DMS 273 treated with DMSO at 0.1 percent for 48 hours (cell line): ENCODE data around the gene TMEM154.
"Not testable (repeated sequence)": the region's sequence is repeated elsewhere in the genome, so short reads cannot be mapped to it uniquely, and the experiment has no call there.

Experiments
- DNase-seq: peaks from one replicate; lab custom pipeline; 2025; lab: John Stamatoyannopoulos, UW

TMEM154 gene

GRCh38 chr4:152667781-152668180 is 12.0 kb downstream of the TMEM154 start:
- DNase-seq, result no peak

GRCh38 chr4:152666946-152667345 is 12.9 kb downstream of the TMEM154 start:
- DNase-seq, result peak; percentile 9

- no peak for DNase-seq
Observed at GRCh38 chr4:152665691-152666395, 14.0 kb downstream of the TMEM154 start.

GRCh38 chr4:152664067-152664378 is 15.8 kb downstream of the TMEM154 start:
- DNase-seq, result not testable (repeated sequence)

- no peak for DNase-seq
Observed at GRCh38 chr4:152663203-152664066, 16.4 kb downstream of the TMEM154 start.

GRCh38 chr4:152661649-152662048 is 18.1 kb downstream of the TMEM154 start:
- no peak for DNase-seq

- no peak for DNase-seq
Observed at GRCh38 chr4:152660526-152660925, 19.3 kb downstream of the TMEM154 start.

GRCh38 chr4:152659806-152660205 is 20.0 kb downstream of the TMEM154 start:
- DNase-seq, result no peak

GRCh38 chr4:152657657-152658056 is 22.1 kb downstream of the TMEM154 start:
- no peak for DNase-seq

- DNase-seq, result no peak
Observed at GRCh38 chr4:152655272-152656129, 24.3 kb downstream of the TMEM154 start.

GRCh38 chr4:152652102-152652501 is 27.7 kb downstream of the TMEM154 start:
- no peak for DNase-seq

- DNase-seq, result no peak
Observed at GRCh38 chr4:152651473-152652060, 28.2 kb downstream of the TMEM154 start.

GRCh38 chr4:152646221-152646620 is 33.6 kb downstream of the TMEM154 start:
- DNase-seq, result no peak

- no peak for DNase-seq
Observed at GRCh38 chr4:152644130-152644529, 35.7 kb downstream of the TMEM154 start.

- no peak for DNase-seq
Observed at GRCh38 chr4:152643153-152644035, 36.4 kb downstream of the TMEM154 start.

- DNase-seq, result no peak
Observed at GRCh38 chr4:152640058-152640921, 39.5 kb downstream of the TMEM154 start.

GRCh38 chr4:152635851-152636250 is 43.9 kb downstream of the TMEM154 start:
- DNase-seq, result no peak

GRCh38 chr4:152634110-152634760 is 45.6 kb downstream of the TMEM154 start:
- no peak for DNase-seq

- no peak for DNase-seq
Observed at GRCh38 chr4:152633118-152633517, 46.7 kb downstream of the TMEM154 start.

GRCh38 chr4:152630324-152630723 is 49.5 kb downstream of the TMEM154 start:
- DNase-seq, result no peak
